ENCODE data around the gene KRTAP2-4.
"Not testable (repeated sequence)": the region's sequence is repeated elsewhere in the genome, so short reads cannot be mapped to it uniquely, and the experiment has no call there.

The KRTAP2-4 gene, protein sequence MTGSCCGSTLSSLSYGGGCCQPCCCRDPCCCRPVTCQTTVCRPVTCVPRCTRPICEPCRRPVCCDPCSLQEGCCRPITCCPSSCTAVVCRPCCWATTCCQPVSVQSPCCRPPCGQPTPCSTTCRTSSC

DNA sequence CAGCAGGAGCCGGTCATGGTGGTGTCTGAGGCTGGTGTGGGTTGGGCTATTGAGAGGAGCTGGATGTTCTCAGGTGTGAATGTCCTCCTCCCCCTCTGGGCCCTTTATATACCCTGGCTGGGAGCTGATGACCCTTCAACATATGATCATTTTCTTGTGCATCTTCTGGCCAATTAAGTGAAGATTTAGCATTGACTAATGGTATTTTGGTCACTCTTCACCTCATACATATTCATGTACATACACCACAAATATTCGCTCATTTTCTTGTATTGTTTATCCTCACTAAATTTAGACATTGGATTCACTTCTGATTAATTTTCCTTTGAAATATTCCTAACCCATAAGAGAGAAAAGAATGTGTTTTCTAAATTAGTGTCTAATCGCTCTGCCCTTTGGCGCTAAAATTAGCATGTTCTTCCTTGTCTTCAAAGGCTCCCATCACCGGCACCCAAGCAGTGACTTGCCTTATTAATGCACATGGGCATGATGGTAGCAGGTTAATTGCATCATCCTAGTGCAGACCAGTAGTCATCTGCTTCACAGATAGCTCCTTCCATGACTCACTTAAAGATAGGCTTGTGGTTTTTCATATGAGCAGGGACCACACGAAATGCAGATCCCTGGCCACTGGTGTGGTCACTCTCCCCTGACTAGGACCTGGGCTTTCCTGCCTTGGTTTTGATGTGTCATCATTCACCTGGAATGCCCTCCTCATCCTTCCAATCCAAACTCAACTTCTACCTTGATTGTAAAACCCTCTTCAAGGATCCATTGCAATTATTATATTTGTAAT is at the start of gene KRTAP2-4:
TSS of gene KRTAP2-4 (minus strand) at position 51 of the 796 bp plus-strand sequence. CDS start at position 17, 34 bp downstream.
- peak; percentile 17 for DNase-seq

DNA sequence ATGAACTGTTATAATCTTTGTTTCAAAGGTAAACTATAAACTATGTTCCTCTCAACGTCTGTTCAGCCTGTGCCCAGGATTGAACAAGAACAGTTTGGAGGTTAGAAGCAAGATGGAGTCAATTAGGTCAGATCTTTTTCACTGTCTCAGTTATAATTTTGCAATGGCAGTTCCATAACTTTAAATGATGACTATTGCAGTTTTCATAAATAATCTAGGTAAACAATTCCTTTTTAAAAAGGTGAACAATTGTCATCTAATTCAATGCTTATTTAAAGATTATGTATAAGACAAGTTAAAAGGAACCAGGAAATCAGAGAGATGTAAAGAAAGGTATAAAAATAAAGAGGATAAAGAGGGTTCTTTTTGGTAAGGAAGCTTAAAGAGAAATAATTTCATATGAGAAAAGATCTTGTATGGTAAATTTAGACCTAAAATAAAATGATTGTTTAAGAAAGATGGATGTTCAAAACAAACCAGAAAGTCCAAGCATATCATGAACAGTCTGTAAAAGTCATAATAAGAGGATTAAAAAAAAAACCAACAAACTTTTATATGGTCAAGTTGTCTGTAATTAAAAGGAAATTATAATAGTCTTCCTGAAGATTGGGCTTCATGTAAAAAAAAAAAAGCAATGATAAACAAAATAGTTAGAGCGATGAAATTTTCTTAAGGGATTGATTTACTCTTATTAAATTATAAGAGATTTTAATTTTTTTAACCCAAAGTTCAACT is 45.6 kb upstream of the KRTAP2-4 start:
- no peak for DNase-seq

DNA sequence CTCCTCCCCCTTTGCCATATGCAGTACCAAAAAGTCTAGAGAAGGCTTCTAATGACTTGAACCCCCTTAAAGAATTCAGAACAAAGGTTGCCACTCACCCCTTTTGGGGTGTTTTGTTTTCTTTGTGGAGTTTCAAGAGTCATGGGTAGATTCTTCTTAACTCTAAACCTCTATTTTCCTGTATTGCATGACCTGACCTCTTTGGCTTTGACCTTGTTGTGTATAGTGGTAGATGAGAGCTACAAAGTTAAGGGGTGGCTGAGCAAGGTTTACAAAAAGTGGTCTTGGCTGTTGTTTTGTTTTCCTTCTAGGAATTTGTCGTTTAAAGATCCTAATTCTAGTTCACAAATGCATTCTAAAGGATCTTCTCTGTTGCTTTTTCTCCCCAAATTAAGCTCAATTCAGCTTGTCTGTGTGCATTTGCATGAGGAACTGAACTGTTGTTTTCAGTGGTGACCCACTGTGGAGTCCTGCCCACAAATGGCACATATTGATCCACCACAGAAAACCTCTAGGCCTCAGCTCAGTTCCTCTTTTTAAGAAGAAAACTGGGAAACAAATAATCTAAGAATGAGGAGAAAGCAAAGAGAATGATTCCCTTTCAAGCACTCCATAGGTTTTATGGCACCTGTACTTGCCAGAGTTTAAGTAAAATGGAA is 43.2 kb upstream of the KRTAP2-4 start:
- not testable (repeated sequence) for DNase-seq

DNA sequence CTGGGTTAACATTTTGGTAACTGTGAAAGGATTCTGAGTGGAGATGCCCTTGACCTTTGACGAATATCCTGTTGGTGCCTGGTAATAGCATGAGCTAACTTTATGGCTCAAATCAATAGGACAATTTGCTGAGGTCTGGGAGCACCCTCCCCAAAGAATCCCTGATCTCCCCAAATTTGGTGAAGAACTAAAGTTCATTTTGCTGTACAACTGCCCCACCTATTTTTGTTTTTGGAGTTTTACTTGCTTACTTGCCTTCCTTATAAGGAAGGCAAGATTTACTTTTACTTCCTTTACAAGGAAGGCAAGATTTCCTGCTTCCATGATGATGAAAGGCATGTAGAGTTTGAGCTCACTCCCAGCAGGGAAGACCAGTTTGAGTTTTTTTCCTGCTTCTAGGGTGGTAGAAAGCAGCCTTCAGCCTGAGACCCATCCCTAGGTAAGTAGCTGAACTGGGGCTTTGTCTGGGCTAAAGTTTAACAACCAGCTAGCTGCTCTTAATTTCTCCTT is 42.3 kb upstream of the KRTAP2-4 start:
- DNase-seq, result peak; percentile 17

DNA sequence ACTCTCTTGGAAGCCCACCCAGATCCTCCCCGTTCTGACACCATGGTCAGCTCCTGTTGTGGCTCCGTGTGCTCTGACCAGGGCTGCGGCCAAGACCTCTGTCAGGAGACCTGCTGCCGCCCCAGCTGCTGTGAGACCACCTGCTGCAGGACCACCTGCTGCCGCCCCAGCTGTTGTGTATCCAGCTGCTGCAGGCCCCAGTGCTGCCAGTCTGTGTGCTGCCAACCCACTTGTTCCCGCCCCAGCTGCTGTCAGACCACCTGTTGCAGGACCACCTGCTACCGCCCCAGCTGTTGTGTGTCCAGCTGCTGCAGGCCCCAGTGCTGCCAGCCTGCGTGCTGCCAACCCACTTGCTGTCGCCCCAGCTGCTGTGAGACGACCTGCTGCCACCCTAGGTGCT is 39.7 kb upstream of the KRTAP2-4 start, which contains the start of gene KRTAP4-9:
TSS of gene KRTAP4-9 (plus strand) at position 43 of the 400 bp plus-strand sequence. CDS start at position 43, 0 bp downstream.
- DNase-seq, result not testable (repeated sequence)

DNA sequence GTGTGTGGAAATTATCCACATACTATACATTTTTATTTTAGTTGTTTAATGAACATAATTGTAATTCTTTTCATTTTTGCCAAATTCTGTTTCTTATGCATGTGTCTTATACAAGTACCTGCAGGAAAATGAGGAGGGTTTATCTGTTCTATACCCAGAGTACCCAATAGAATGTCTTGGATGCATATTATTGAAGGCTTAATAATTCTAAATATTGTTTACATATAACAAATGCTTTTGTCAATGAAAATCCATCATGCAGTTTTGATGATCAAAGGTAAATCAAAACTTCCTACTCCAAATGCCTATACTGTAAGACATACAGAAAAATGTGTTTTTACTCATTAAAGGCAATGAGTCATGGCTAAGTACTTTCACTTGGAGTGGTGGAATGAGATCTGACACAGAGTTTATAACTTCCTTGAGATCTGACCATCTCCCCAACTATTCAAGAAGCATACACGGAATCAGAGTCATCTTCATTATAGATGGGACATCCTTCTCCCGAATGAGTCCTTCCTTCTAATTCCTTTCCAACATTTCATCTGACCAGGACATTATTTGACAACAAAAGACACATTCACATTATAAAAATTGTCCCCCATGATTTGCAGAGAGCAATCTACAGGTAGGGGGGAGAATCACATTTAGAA is 38.8 kb upstream of the KRTAP2-4 start:
- DNase-seq, result not testable (repeated sequence)

DNA sequence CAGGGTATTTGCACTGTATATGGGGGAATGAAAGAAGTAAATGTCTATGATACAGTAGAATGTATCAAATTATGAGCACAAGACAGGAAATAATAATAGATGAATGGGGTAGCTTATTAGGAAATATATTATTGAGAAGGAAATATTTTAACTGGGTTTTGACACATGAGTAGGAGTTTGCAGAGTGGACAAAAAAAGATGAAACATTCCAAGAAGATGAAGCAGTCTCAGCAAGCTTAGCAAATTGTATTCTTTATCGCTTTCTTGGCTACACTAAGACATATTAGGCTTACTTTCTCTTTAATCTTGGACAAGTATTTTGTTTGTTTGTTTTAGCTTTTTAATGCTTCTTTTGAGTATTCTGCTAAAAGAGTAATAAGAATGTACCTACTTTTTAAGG is 38.2 kb upstream of the KRTAP2-4 start:
- DNase-seq, result no peak

DNA sequence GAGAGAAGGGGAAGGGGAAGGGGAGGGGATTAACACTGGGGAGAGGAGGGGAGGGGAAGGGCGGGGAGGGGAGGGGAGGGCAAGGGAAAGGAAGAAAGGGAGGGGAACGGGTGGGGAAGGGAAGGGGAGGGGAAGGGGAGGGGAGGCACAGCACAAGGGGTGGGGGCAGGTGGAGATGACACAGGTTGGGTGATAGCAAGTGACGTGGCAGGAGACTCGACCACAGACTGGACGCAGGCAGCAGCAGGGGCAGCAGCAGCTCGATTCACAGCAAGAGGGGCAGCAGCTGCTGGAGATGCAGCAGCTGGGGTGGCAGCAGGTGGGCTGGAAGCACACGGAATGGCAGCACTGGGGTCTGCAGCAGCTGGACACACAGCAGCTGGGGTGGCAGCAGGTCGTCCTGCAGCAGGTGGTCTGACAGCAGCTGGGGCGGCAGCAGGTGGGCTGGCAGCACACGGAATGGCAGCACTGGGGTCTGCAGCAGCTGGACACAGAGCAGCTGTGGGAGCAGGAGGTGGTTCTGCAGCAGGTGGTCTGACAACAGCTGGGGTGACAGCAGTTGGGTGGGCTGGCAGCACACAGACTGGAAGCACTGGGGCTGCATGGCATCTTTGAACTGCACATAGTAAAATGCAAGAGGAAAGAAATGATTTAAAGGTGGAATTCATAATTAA is 36.0 kb upstream of the KRTAP2-4 start, which contains the start of gene KRTAP4-16:
TSS of gene KRTAP4-16 (minus strand) at position 624 of the 674 bp plus-strand sequence. CDS start at position 624, 0 bp downstream.
- DNase-seq, result no peak

DNA sequence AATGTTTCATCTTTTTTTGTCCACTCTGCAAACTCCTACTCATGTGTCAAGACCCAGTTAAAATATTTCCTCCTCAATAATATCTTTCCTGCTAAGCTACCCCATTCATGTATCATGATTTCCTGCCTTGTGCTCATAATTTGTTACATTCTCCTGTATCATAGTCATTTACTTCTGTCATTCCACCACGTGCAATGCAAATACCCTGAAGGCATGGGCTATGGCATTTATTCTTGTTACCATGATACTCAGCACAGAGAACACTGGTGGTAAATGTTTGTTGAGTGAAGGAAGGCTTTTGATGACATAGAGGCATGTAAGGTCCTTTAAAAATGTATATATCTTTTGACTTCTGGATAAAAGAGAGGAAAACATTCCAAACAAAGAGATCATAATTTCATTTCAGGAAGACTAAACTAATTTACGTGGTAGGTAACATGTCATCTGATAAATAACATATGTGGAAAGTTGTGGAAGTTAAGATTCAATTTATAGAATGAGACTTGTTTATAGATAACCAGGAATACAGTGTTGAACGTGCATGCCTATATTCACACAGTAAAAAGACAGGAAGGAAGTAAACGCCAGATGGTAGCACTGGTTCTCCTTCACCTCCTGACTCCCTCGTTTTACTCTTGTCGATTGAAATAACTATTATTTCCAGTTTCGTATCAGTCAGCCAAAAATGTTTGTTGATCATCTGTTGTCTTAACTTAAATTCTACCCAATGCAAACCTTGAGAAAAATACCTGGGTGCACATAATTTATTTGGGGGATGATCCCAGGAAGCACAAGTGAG is 34.2 kb upstream of the KRTAP2-4 start:
- DNase-seq, result not testable (repeated sequence)

DNA sequence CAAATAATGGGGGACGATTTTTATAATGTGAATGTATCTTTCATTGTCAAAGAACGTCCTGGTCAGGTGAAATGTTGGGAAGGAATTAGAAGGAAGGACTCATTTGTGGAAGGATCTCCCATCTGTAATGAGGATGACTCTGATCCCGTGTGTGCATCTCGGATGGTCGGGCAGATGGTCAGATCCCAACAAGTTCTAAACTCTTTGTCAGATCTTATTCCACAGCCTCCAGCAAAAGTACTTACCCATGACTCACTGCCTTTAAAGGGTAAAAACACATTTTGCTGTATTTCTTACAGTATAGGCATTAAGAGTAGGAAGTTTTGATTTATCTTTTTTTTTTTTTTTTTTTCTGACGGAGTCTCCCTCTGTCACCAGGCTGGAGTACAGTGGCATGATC is 32.8 kb upstream of the KRTAP2-4 start:
- DNase-seq, result no peak

DNA sequence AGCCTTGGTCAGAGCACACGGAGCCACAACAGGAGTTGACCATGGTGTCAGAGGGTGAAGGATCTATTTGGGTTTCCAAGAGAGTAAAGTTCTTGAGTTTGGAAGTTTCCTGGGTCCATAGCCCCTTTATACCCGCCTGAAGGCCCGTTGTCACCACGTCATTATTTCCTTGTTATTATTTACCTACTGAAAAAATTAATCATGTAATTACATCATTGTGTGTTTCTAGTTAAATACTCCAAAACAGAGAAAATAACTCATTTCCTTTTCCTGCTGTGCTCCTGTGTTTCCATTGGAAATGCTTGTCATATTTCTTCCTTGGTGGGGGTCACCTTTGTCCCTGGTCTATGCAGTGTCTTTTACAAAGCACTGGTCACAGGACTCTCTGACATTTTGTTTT is 32.4 kb upstream of the KRTAP2-4 start, which contains the start of gene KRTAP4-8:
TSS of gene KRTAP4-8 (minus strand) at position 101 of the 400 bp plus-strand sequence. CDS start at position 43, 58 bp downstream.
- no peak for DNase-seq

DNA sequence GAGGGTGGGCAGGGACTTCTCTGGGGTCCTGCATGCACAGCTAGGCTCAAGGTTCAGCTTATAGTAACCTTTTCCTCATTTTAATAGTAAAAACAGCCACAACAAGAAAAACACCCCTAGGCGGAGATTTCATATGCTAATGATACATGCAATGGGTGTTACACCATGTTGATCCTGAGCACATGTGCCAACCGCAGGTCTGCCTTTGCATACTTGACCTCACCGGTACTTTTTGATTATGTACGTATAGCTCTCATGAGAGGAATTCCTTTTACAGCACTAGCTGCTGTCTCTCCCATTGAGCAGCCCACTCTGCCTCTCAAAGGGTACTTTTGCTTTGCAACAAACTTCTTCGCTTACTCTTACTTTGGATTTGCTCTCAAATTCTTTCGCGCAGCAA is 30.4 kb upstream of the KRTAP2-4 start:
- no peak for DNase-seq

DNA sequence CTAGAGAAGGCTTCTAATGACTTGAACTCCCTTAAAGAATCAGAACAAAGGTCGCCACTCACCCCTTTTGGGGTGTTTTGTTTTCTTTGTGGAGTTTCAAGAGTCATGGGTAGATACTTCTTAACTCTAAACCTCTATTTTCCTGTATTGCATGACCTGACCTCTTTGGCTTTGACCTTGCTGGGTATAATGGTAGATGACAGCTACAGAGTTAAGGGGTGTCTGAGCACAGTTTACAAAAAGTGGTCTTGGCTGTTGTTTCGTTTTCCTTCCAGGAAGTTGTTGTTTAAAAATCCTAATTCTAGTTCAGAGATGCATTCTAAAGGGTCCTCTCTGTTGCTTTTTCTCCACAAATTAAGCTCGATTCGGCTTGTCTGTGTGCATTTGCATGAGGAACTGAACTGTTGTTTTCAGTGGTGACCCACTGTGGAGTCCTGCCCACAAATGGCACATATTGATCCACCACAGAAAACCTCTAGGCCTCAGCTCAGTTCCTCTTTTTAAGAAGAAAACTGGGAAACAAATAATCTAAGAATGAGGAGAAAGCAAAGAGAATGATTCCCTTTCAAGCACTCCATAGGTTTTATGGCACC is 23.2 kb upstream of the KRTAP2-4 start:
- DNase-seq, result not testable (repeated sequence)

DNA sequence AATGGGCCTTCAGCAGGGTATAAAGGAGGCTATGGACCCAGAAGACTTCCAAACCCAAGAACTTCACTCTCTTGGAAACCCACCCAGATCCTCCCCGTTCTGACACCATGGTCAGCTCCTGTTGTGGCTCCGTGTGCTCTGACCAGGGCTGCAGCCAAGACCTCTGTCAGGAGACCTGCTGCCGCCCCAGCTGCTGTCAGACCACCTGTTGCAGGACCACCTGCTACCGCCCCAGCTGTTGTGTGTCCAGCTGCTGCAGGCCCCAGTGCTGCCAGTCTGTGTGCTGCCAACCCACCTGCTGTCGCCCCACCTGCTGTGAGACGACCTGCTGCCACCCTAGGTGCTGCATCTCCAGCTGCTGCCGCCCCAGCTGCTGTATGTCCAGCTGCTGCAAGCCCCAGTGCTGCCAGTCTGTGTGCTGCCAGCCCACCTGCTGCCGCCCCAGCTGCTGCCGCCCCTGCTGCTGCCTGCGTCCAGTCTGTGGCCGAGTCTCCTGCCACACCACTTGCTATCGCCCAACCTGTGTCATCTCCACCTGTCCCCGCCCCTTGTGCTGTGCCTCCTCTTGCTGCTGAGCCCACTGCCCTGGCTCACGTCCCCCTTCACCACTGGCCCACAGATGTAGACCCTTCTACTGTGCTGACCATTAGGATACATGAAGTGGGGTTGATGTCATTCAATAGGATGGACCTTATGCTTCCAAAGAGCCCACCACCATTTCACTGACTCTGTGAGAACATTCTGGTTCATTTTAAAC is 18.6 kb upstream of the KRTAP2-4 start, which contains the start of gene KRTAP4-7:
TSS of gene KRTAP4-7 (plus strand) at position 51 of the 757 bp plus-strand sequence. CDS start at position 108, 57 bp downstream.
- not testable (repeated sequence) for DNase-seq

DNA sequence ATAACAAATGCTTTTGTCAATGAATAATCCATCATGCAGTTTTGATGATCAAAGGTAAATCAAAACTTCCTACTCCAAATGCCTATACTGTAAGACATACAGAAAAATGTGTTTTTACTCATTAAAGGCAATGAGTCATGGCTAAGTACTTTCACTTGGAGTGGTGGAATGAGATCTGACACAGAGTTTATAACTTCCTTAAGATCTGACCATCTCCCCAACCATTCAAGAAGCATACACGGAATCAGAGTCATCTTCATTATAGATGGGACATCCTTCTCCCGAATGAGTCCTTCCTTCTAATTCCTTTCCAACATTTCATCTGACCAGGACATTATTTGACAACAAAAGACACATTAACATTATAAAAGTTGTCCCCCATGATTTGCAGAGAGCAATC is 17.7 kb upstream of the KRTAP2-4 start:
- not testable (repeated sequence) for DNase-seq

DNA sequence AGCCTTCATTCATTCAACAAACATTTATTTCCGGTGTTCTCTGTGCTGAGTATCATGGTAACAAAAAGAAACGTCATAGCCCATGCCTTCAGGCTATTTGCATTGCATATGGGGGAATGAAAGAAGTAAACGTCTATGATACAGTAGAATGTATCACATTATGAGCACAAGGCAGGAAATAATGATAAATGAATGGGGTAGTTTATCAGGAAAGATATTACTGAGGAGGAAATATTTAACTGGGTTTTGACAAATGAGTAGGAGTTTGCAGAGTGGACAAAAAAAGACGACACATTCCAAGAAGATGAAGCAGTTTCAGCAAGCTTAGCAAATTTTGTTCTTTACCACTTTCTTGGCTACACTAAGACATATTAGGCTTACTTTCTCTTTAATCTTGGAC is 16.9 kb upstream of the KRTAP2-4 start:
- DNase-seq, result no peak

DNA sequence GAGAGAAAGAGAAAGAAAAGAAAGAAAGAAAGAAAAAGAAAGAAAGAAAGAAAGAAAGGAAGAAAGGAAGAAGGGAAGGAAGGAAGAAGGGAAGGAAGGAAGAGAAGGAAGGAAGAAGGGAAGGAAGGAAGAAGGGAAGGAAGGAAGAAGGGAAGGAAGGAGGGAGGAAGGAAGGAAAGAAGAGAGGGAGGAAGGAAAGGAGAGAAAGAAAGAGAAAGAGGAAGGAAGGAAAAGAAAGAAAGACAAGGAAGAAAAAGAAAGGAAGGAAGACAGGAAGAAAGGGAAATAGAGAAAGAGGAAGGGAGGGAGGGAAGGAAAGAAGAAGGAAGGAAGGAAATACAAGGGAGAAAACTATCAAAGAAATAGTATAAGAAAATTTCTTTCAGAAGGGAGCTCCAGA is 11.1 kb upstream of the KRTAP2-4 start:
- DNase-seq, result no peak

DNA sequence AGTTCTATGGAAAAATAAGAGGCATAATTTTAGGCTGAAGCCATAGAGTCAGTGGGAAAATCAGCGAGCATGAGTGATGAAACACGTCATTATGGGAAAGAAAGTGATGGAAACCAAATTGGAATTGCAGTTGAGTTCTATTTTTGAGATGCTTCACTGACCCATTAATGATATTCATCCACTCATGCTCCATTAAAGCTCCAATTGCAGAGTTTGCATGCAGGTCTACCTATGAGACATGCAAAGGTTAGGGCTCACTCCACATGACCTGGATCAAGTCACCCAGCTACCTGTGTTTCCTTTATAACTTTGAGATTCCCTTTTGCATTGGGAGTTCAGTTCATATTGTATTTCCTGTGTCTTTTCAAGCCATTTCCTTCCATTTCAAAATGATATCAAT is 8.0 kb upstream of the KRTAP2-4 start:
- no peak for DNase-seq
